B cell (primary cell): Measurements from ENCODE around the gene TRPV2. TPM values are rescaled to one million over a fixed set of nuclear protein-coding genes. Genes with fewer than 3 reads are reported as not detected.

Source experiments
- ATAC-seq: fragments of 200-7000 bp; cut with Tn5 transposase; one replicate; pipeline ENCODE4 v1.10.0; 2021; ENCODE audit warnings: low read depth, mild to moderate bottlenecking, moderate number of reproducible peaks, moderate library complexity
- CTCF ChIA-PET: fragments of 350-600 bp; sonication (Branson Sonifier 250); formaldehyde crosslinking; loops from one replicate; lab custom pipeline; 2021; ENCODE audit warnings: antibody characterized with exemption, inconsistent platforms; lab: Charles Lee
- POLR2A ChIA-PET: fragments of 350-600 bp; sonication (Branson Sonifier 250); formaldehyde crosslinking; loops from one replicate; lab custom pipeline; 2021; ENCODE audit warnings: antibody characterized with exemption; lab: Charles Lee
- DNase-seq: peaks from one replicate; pipeline ENCODE4 v3.0.0; 2013
- H2AFZ ChIP-seq: 2 replicates; pipeline ENCODE4 v1.6.1; 2012; ENCODE audit warnings: mild to moderate bottlenecking, low read depth, low read length; ENCODE audit not compliant: insufficient read depth, poor library complexity, severe bottlenecking
- H3K27ac ChIP-seq, 2 donors: 1 replicate in 1 of 2; 2 replicates in 1 of 2; pipeline ENCODE4 v1.5.1; 2012 to 2013; ENCODE audit warnings: low read length in 2 of 2, mild to moderate bottlenecking in 2 of 2, moderate library complexity in 1 of 2
- H3K27me3 ChIP-seq, 4 experiments: fragments of 200-600 bp in 1 of 4; sonication (generic) in 1 of 4; replicated peaks in 1 of 4; 1 replicate in 2 of 4; 2 replicates in 2 of 4; pipeline versions ENCODE4 v1.6.1 to v1.7.0; 2013 to 2016; ENCODE audit warnings: low read length in 3 of 4, mild to moderate bottlenecking in 2 of 4, mixed read lengths in 1 of 4, moderate library complexity in 1 of 4; ENCODE audit not compliant: insufficient read depth in 4 of 4, control insufficient read depth in 3 of 4; ENCODE audit errors: control extremely low read depth in 1 of 4
- H3K36me3 ChIP-seq, 2 experiments: replicated peaks in 1 of 2; 1 replicate in 1 of 2; 2 replicates in 1 of 2; pipeline versions ENCODE4 v1.6.1 to v1.7.1; 2013; ENCODE audit warnings: low read length in 1 of 2; ENCODE audit not compliant: insufficient read depth in 2 of 2, control insufficient read depth in 1 of 2; ENCODE audit errors: control extremely low read depth in 1 of 2, extremely low read depth in 1 of 2
- H3K4me1 ChIP-seq, 2 donors: fragments of 200-600 bp in 1 of 2; sonication (generic) in 1 of 2; 1 replicate in 1 of 2; 2 replicates in 1 of 2; pipeline versions ENCODE4 v1.5.1 to v1.6.1; 2013 to 2017; ENCODE audit warnings: low read length in 2 of 2; ENCODE audit not compliant: control insufficient read depth in 2 of 2, insufficient read depth in 2 of 2
- H3K4me2 ChIP-seq: replicated peaks from 2 replicates; pipeline ENCODE3; 2012; ENCODE audit warnings: mild to moderate bottlenecking, low read depth, low read length; ENCODE audit not compliant: poor library complexity, severe bottlenecking
- H3K4me3 ChIP-seq, 5 experiments: fragments of 200-600 bp in 1 of 5; sonication (generic) in 1 of 5; 1 replicate in 3 of 5; 2 replicates in 2 of 5; pipeline versions ENCODE4 v1.5.1 to v1.7.0; 2011 to 2016; ENCODE audit warnings: low read length in 4 of 5, mild to moderate bottlenecking in 4 of 5, low read depth in 2 of 5, control low read depth in 1 of 5, moderate library complexity in 1 of 5; ENCODE audit not compliant: insufficient read depth in 1 of 5; ENCODE audit errors: control extremely low read depth in 1 of 5, extremely low read depth in 1 of 5
- H3K79me2 ChIP-seq: fragments of 200-600 bp; sonication (generic); one replicate; pipeline ENCODE4 v1.6.0; 2016; ENCODE audit warnings: low read length; ENCODE audit not compliant: control insufficient read depth, insufficient read depth
- H3K9ac ChIP-seq: fragments of 200-600 bp; sonication (generic); 2 replicates; pipeline ENCODE4 v1.6.1; 2017; ENCODE audit warnings: mild to moderate bottlenecking, low read length, moderate library complexity
- H3K9me3 ChIP-seq, 3 donors: one replicate each; pipeline versions ENCODE4 v1.6.1 to v1.7.1; 2013; ENCODE audit warnings: low read length in 2 of 3; ENCODE audit not compliant: control insufficient read depth in 2 of 3, insufficient read depth in 1 of 3; ENCODE audit errors: control extremely low read depth in 1 of 3
- H4K20me1 ChIP-seq: 2 replicates; pipeline ENCODE4 v1.6.0; 2012; ENCODE audit warnings: mild to moderate bottlenecking, low read length; ENCODE audit not compliant: insufficient read depth, control insufficient read depth, poor library complexity, severe bottlenecking
- H3K27ac Mint-ChIP-seq: one replicate; pipeline ENCODE4 v1.8.0; 2021; ENCODE audit warnings: mixed read lengths
- H3K27me3 Mint-ChIP-seq: one replicate; pipeline ENCODE4 v1.8.0; 2021; ENCODE audit warnings: mixed read lengths
- H3K4me1 Mint-ChIP-seq: one replicate; pipeline ENCODE4 v1.8.0; 2021; ENCODE audit warnings: mixed read lengths
- H3K4me3 Mint-ChIP-seq: one replicate; pipeline ENCODE4 v1.8.0; 2021; ENCODE audit warnings: mixed read lengths
- H3K9me3 Mint-ChIP-seq: one replicate; pipeline ENCODE4 v1.8.0; 2022; ENCODE audit warnings: mixed read lengths; ENCODE audit not compliant: insufficient read depth
- EZH2 ChIP-seq: IDR thresholded peaks from 2 replicates; pipeline ENCODE4 v1.6.1; 2012; ENCODE audit warnings: borderline replicate concordance, low read depth, mild to moderate bottlenecking, moderate library complexity, low read length; ENCODE audit not compliant: insufficient read depth, poor library complexity, severe bottlenecking
- WGBS: methylation state at CpG from one replicate; pipeline ENCODE4 v1.1.5; 2013; ENCODE audit warnings: missing lambda C conversion rate; ENCODE audit not compliant: insufficient coverage; 5-methylcytosine and 5-hydroxymethylcytosine counted together
- intact Hi-C: fragments of 100-400 bp; cut with micrococcal nuclease; formaldehyde crosslinking; loops from one replicate; pipeline ENCODE4 v1.10.0; 2022
- polyA plus RNA-seq: library from polyadenylated mRNA; depleted of rRNA; stranded (reverse); fragments of >200 nt; gene quantifications from 2 replicates; pipeline ENCODE4 v1.2.3, GENCODE V29; 2012
- total RNA-seq, 2 donors: library from RNA; stranded (reverse); fragments of 120-200 nt in 1 of 2; gene quantifications; 1 replicate in 1 of 2; 2 replicates in 1 of 2; pipeline versions ENCODE4 v1.2.3 to v1.2.4, GENCODE V29; 2013 to 2022
- TF ChIP-seq, protein P1 (sequence below): fragments of 200-600 bp; IDR thresholded peaks from one replicate; pipeline ENCODE4 v1.8.0; 2022; ENCODE audit warnings: antibody characterized with exemption, mild to moderate bottlenecking

The TRPV2 gene
- total and polyA plus RNA-seq, 2 donors (not counting 1 experiment from before 2014, with no cell fraction given): 58.6 to 89.0 TPM

DNA sequence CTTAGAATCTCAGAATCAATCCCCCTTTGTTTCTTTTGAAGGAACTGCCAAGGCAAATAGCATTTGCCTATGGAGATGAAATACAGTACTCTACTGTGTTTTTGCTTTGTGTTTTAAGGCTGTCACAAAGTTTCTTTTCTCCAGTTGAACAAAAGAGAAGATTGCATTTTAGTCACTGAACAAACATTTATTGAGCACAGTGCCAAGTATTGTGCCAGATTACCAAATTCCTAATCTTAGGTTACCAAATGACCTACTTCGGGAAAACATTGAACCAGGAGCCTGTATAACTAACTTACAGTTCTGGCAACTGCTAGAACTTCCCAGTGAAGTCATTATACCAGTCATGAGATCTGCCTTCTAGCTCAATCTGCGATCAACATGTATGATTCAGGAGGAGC, 37.4 kb upstream of the TRPV2 start:
- no peak for TF ChIP-seq EZH2
- TF ChIP-seq, protein P1, sequence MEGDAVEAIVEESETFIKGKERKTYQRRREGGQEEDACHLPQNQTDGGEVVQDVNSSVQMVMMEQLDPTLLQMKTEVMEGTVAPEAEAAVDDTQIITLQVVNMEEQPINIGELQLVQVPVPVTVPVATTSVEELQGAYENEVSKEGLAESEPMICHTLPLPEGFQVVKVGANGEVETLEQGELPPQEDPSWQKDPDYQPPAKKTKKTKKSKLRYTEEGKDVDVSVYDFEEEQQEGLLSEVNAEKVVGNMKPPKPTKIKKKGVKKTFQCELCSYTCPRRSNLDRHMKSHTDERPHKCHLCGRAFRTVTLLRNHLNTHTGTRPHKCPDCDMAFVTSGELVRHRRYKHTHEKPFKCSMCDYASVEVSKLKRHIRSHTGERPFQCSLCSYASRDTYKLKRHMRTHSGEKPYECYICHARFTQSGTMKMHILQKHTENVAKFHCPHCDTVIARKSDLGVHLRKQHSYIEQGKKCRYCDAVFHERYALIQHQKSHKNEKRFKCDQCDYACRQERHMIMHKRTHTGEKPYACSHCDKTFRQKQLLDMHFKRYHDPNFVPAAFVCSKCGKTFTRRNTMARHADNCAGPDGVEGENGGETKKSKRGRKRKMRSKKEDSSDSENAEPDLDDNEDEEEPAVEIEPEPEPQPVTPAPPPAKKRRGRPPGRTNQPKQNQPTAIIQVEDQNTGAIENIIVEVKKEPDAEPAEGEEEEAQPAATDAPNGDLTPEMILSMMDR: no peak
- POLR2A ChIA-PET: no interaction called here
- Histone ChIP-seq H3K4me1 (peaks cover 11 to 20% of the 10 kb centered on the region in 2 donors), H2AFZ (no peak overlapping the region), H3K4me3 (no peak overlapping the region), H3K27me3 (no peaks in the 10 kb centered on the region), H3K79me2 (peaks cover 21% of the 10 kb centered on the region), H3K9ac (no peak overlapping the region), H3K27ac (no peak overlapping the region), H3K9me3 (no peaks in the 10 kb centered on the region), H3K4me2 (no peak overlapping the region), H3K36me3 (peaks cover 0 to 12% of the 10 kb centered on the region in 2 experiments), H4K20me1 (peaks cover 18% of the 10 kb centered on the region)
- no peak overlapping the region for H3K27ac Mint-ChIP-seq
- H3K4me3 Mint-ChIP-seq: no peak overlapping the region
- H3K27me3 Mint-ChIP-seq: no peaks in the 10 kb centered on the region
- no peak for DNase-seq
- WGBS: 80% methylated on average over 2 of the region's 2 CpGs
- no peaks in the 10 kb centered on the region for H3K9me3 Mint-ChIP-seq
- peaks cover 22% of the 10 kb centered on the region for H3K4me1 Mint-ChIP-seq
- ATAC-seq: no peak
- intact Hi-C loops: no loop called here
- CTCF ChIA-PET: interaction anchor here (1.4 to 5.1 kb wide), 2 partner anchors 10 to 14 kb away, joined by 3 to 31 read pairs; no protein-coding TSS in a partner anchor

GRCh38 chr17:16378636-16379282, 36.6 kb upstream of the TRPV2 start:
- no peak overlapping the region for H3K27ac ChIP-seq
- no peak overlapping the region for H3K4me3 ChIP-seq
- DNase-seq (no peak), ATAC-seq (no peak)
- no peaks in the 10 kb centered on the region for H3K9me3 ChIP-seq
- Mint-ChIP-seq H3K4me1 (peaks cover 30% of the 10 kb centered on the region), H3K27me3 (no peaks in the 10 kb centered on the region), H3K4me3 (peak overlapping the region; percentile 41), H3K27ac (peak overlapping the region; percentile 26), H3K9me3 (no peaks in the 10 kb centered on the region)
- WGBS: 94% methylated on average over 14 of the region's 17 CpGs
- intact Hi-C loops: no loop called here
- H3K4me2 ChIP-seq: no peak overlapping the region
- H3K9ac ChIP-seq: no peak overlapping the region
- no peak overlapping the region for H2AFZ ChIP-seq
- H4K20me1 ChIP-seq: peaks cover 26% of the 10 kb centered on the region
- TF ChIP-seq EZH2: no peak
- TF ChIP-seq, protein P1: no peak
- CTCF ChIA-PET: interaction anchor here (0.9 to 5.1 kb wide), 2 partner anchors 15 to 157 kb away, joined by 3 to 31 read pairs; no protein-coding TSS in a partner anchor
- H3K36me3 ChIP-seq: peaks cover 0 to 17% of the 10 kb centered on the region in 2 experiments
- peaks cover 19 to 28% of the 10 kb centered on the region in 2 donors for H3K4me1 ChIP-seq
- H3K27me3 ChIP-seq: no peaks in the 10 kb centered on the region
- POLR2A ChIA-PET: no interaction called here
- H3K79me2 ChIP-seq: peaks cover 29% of the 10 kb centered on the region
